PFSK-1 (cell line): ENCODE results near the gene MRPL55.

Experiments
- FOXP2 ChIP-seq: optimal IDR thresholded peaks from 2 replicates; pipeline ENCODE3; 2011; ENCODE audit warnings: borderline replicate concordance, control low read depth, inconsistent platforms; ENCODE audit not compliant: insufficient read depth; ENCODE audit errors: extremely low read length, extremely low read depth
- POLR2AphosphoS5 ChIP-seq: IDR thresholded peaks from 2 replicates; pipeline ENCODE4 v1.6.1; 2012; ENCODE audit warnings: low read depth, mild to moderate bottlenecking, control low read depth, low read length, moderate library complexity
- SIN3A ChIP-seq: IDR thresholded peaks from 2 replicates; pipeline ENCODE4 v1.6.1; 2012; ENCODE audit warnings: mild to moderate bottlenecking, low read length, moderate library complexity, borderline replicate concordance; ENCODE audit not compliant: insufficient read depth
- TAF1 ChIP-seq: IDR thresholded peaks from 2 replicates; pipeline ENCODE4 v1.6.1; 2012; ENCODE audit warnings: low read length, control low read depth, borderline replicate concordance; ENCODE audit not compliant: insufficient read depth
- TF ChIP-seq, protein P1 (sequence below), 2 experiments: IDR thresholded peaks; 2 replicates each; pipeline versions ENCODE4 v1.6.1 to v1.8.0; 2011 to 2012; ENCODE audit warnings: low read depth in 2 of 2, low read length in 2 of 2, control low read depth in 1 of 2, inconsistent platforms in 1 of 2, mild to moderate bottlenecking in 1 of 2, moderate library complexity in 1 of 2; ENCODE audit not compliant: insufficient read depth in 1 of 2

DNA sequence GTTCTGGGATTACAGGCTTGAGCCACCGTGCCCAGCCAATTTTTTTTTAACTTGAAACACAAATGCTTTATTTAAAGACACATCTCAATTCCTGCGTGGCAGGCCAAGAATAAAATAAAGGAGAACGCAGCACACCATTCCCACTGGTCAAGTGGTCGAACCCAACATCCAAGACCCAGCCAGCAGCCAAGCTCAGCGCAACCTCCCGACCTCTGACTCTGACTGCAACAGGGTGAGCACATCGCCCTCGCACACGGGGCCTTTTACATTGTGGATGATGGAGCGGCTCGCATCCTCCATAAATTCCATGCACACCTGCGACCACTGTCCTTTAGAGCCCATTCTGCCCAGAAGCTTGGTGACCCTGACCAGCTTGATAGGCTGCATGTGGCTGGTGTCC is 25.5 kb upstream of the MRPL55 start:
- TF ChIP-seq TAF1, result no peak
- TF ChIP-seq, protein P1, sequence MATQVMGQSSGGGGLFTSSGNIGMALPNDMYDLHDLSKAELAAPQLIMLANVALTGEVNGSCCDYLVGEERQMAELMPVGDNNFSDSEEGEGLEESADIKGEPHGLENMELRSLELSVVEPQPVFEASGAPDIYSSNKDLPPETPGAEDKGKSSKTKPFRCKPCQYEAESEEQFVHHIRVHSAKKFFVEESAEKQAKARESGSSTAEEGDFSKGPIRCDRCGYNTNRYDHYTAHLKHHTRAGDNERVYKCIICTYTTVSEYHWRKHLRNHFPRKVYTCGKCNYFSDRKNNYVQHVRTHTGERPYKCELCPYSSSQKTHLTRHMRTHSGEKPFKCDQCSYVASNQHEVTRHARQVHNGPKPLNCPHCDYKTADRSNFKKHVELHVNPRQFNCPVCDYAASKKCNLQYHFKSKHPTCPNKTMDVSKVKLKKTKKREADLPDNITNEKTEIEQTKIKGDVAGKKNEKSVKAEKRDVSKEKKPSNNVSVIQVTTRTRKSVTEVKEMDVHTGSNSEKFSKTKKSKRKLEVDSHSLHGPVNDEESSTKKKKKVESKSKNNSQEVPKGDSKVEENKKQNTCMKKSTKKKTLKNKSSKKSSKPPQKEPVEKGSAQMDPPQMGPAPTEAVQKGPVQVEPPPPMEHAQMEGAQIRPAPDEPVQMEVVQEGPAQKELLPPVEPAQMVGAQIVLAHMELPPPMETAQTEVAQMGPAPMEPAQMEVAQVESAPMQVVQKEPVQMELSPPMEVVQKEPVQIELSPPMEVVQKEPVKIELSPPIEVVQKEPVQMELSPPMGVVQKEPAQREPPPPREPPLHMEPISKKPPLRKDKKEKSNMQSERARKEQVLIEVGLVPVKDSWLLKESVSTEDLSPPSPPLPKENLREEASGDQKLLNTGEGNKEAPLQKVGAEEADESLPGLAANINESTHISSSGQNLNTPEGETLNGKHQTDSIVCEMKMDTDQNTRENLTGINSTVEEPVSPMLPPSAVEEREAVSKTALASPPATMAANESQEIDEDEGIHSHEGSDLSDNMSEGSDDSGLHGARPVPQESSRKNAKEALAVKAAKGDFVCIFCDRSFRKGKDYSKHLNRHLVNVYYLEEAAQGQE (IDR thresholded peaks at IDR 0.05; ENCODE audit: insufficient read depth in 1 of 2, low read depth in 2 of 2, low read length in 2 of 2), result no peak
- no peak for TF ChIP-seq SIN3A
- TF ChIP-seq POLR2AphosphoS5, result no peak
- no peak for TF ChIP-seq FOXP2
